HTERT RPE-1 (cell line): ENCODE results near the gene FGD4.

Source experiments
- in situ Hi-C: fragments of 300-500 bp; cut with MboI; formaldehyde crosslinking; loops from 4 replicates; pipeline ENCODE4 v1.14.3; 2020; ENCODE audit warnings: low sequenced_read_pairs

The FGD4 gene

GRCh38 chr12:32399370-32400113 is at the start of gene FGD4:
Gene FGD4 (plus strand): TSS chr12:32399558.
- in situ Hi-C loops, result no loop called here

GRCh38 chr12:32353540-32353939 is 45.8 kb upstream of the FGD4 start:
- in situ Hi-C loops, result no loop called here

DNA sequence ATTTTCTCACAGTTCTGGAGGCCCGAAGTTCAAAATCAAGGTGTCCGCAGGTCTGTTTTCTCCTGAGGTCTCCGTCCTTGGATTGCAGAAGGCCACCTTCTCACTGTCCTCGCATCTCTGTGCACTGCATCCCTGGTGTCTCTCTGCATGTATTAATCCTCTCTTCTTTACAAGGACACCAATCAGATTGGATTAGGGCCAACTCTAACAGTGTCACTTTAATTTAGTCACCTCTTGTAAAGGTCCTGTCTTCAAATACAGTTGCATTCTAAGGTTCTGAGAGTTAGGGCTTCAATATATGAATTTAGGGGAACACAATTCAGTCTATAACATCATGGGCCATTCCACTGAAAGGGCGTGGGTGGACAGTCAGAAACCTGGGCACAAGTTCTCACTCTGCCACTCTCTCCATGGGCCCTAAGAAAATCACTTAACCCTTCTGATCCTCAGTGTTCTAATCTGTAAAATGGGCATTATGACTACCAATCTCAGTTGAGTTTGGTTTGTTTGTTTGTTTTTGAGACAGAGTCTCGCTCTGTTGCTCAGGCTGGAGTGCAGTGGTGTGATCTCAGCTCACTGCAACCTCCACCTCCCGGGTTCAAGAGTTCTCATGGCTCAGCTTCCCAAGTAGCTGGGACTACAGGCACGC is 41.6 kb upstream of the FGD4 start:
- in situ Hi-C loops, result no loop called here

DNA sequence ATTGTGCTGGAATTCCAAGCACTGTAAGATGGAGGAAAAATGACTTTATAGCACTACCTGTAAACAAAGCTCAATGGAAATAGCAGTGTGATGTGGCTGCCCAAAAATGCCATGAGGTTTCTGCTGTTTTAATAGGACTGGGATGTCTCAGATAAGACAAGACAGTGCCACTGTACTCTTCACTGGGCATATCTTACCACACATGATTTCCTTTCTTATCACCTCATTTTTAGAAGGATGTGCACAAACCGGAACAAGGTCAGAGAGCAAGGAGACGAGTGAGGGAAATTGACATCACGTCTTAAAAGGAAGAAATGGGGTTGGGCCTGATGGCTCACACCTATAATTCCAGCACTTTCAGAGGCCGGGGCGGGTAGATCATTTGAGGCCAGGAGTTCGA is 38.4 kb upstream of the FGD4 start:
- in situ Hi-C loops, result no loop called here

DNA sequence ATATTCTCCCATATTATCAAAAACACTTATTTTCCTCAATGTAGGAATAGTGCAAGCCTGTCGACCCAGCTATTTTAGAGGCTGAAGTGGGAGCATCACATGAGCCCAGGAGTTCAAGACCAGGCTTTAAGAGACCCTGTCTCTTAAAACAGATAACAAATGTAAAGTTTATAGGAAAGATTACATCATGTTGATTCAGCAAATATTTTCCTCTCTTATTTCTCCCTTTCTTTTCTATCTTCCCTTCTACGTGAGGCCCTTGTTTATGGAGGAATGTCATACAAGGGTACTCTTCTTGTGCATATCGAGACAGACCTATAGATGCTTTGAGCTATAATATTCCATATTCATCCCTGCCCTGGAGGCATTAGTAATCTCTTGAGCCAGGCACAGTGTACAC is 36.5 kb upstream of the FGD4 start:
- in situ Hi-C loops, result no loop called here

GRCh38 chr12:32365473-32366064 is 33.8 kb upstream of the FGD4 start:
- in situ Hi-C loops, result no loop called here

- in situ Hi-C loops, result no loop called here
Observed at GRCh38 chr12:32366714-32367113, 32.6 kb upstream of the FGD4 start.

DNA sequence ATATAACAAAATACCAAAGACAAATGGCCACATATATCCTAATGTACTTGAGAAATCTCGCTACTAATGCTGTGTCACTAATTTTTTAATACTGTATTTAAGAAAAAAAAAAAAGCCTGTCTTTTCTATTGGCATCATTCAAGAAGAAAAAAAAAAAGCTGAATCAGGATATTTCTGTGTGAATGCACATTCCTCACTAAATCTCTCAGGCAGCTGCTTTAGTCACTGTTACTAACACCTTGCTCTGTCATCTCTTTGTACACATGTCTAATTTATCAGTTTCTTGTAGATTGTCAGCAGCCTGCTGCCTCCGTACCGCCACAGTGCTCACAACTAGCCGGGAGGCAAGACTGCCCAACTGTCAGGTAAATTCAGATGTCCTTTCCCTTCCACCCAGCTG is 32.0 kb upstream of the FGD4 start:
- in situ Hi-C loops, result no loop called here

DNA sequence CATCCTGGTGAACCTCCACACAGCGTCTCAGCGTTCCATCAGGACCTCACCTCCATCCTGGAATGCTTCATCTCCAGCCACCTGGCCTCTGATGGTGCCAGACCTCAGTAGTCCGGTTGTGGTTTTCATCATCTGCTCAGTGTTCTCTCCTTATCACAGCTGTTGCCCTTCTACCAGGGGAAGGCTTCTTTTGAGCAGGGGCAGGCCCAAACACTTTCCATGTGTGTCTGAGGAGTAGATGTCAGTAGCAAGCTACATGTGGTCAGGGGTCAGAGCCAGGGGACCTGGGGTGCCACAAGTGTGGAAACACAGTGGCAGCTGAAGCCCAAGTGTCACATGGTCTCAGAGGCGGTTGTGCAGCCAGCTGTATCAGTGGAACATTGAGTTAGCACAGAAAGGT is 30.2 kb upstream of the FGD4 start:
- in situ Hi-C loops, result no loop called here

DNA sequence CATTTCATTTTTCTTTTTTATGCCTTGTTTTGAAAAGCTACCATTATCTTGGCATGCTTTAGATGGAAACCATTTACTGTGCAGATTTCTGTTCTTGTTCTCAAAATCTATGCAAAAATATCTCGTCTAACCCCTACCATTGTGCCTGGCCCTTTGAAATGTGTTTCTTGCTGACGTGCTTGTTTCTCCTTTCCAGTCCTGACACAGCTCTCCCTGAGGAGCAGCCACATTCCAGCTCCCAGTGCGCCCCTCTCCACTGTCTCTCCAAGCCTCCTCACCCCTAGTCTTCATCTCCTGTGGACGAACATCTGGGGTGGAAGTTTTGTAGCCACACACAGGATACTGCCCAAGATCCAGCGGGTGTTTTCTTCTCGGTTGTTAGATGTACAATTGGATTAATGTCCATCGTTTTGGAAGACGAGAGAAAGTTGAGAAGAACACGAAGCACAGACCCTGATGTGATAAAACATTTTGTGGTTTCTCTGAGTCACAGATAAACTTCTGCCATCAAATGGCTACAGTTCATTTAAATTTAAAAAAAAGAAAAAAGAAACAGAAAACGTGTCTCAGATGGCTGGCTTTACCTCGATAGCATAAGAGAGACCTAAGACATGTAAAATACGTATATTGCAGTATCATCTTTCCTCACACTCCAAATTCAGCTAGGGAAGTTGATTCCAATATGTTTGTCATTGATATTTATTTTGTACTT is 21.9 kb upstream of the FGD4 start:
- in situ Hi-C loops, result no loop called here

DNA sequence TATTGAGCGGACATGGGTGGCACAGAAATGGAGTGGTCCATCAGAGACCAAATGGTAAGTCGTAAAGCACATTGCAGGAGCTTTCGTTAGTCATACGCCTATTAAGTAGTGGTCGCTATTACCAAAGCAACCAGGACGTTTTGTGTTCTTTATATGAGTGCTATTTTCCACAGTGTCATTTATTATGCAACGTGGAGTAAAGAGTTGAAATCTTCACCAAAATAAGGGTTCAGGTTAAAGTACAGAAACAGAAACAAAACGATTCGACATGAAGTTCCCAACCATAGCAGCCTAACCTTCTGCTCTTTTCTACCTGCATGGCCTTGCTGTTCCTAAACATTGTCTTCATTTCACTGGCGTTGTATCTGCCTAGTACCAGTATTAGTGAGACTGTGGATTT is 20.1 kb upstream of the FGD4 start:
- in situ Hi-C loops, result no loop called here

DNA sequence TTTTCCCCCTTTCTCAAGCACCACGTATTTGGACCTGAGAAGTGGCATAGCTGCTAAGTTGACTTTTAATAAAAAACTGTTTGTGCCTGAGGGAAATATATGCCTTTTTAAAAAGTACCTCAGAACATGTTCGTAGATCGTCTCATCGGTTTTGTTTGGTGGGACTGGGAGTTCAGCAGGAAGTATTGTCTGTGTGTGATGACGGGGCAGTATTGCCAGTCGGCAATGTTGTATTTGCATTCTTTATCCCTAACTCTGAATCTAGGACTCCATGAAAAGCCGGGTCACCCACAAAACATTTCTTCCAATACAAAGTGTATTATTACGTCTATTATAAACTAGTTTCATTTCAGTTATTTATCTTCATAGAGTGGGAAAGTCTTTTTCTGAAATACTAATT is 19.7 kb upstream of the FGD4 start:
- in situ Hi-C loops, result no loop called here

- in situ Hi-C loops, result no loop called here
Observed at GRCh38 chr12:32382226-32382625, 17.1 kb upstream of the FGD4 start.

GRCh38 chr12:32390572-32391219 is 8.7 kb upstream of the FGD4 start:
- in situ Hi-C loops, result no loop called here

DNA sequence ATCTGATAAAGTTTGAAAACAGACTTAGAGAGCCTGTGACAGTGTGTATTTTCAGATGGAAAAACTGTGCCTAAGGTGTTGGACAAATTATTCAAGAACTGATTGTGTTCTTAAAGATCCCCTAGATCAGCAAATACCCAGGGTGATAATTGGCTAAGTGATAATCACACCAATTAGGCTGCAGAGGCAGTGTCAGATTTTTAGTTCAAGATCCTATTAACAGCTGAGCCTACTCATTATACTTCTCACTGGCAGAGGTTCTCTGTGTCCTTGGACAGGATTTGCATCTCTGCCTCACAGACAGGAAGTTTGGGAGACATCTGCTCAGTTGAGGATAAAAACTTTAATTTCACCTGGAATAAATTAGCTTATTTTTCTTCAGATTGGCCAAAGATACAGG is 4.3 kb upstream of the FGD4 start:
- in situ Hi-C loops, result no loop called here

- in situ Hi-C loops, result no loop called here
Observed at GRCh38 chr12:32397696-32398095, 1.7 kb upstream of the FGD4 start.

DNA sequence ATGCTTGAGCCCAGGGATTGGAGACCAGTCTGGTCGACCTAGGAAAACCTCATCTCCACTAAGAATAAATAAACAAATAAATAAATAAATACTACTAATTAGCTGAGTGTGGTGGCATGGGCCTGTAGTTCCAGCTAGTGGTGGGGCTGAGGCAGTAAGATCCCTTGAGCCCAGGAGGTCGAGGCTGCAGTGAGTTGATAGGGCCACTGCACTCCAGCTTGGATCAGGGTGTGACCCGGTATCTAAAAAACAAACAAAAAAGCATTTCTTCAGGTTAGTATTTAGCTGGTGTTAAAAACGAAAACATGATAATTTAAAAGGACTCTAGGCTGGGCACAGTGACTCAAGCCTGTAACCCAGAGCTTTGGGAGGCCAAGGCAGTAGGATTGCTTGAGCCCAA is 1.2 kb upstream of the FGD4 start:
- in situ Hi-C loops, result no loop called here

DNA sequence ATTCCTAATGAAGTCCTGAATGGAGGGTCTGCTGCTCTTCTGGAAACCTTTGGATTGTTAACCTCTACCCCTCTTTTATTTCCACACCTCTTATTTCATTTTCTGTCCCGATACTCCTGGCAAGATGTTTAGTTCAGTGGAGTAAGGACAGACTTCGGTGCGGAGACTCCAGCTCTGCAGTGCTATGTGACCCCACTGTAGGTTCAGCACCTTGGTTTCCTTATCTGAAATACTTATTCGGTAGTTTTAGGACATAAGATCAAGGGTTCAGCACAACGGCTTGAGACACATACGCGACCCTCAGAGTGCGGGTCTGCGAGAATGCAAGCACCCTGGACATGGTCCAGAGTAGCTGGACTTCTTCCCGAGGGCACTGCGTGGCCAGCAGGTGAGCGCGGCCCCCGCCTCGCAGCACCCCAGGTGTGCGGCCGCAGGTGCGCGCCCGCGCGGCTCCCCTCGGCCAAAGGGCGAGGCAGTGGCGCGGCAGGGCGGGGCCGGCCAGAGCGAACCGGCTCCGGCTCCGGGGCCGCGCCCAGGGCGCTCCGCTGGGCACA is 465 bp upstream of the FGD4 start:
- in situ Hi-C loops, result no loop called here

DNA sequence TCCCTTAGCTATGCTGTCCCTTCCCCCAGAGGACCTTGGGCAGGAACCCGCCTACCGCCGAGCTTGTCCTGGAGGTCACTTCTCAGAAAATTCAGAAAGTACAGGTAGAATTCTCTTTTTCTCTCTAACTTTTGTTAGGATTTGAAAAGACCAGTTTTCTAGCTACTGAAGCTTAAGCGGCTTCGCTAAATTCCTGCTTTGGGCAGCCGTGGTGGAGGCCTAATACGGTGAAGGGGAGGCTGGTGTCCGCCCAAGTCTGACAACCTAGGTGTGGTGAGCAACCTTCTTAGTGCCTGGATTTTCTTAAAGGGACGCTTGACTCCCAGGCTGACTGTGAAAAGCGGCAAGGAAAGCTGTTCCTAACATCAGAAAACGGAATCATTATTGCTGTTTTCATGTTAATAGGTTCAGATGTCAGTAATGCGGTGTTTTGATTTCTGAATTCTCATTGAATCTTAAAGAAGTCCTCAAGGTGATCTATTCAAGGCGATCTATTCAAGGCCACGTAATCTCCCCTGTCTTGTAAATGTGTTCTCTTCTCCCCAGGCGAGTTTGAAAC is 835 bp downstream of the FGD4 start:
- in situ Hi-C loops, result no loop called here

DNA sequence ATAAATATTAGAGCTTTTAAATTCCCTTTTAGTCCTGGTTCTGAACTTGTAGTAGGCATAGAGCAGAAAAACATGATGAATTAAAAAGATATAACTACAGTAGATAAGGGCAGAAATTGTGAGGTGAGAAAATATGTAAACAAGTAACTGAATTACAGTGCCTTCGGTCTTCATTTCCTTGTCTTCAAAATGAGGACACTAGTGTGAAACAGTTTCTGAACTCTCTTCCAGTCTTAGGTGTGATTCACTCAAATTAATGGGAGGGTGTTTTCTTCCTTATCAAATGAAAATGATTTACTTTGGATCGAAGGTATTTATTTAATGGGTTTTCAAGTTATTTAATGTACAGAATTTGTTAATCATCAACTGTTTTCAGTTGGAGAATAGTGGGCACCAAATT is 1.5 kb downstream of the FGD4 start:
- in situ Hi-C loops, result no loop called here

DNA sequence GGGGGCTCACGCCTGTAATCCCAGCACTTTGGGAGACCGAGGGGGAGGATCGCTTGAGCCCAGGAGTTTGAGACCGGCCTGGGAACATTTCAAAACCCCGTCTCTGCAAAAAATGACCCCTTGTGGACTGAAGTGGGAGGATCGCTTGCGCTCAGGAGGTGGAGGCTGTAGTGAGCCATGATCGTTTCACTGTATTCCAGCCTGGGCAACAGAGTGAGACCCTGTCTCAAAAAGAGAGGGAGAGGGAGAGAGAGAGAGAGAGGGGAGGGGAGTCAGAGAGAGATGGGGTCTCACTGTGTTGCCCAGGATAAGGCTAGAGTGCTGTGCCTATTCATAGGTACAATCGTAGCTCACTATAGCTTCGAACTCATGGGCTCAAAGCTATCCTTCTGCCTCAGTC is 2.8 kb downstream of the FGD4 start:
- in situ Hi-C loops, result no loop called here
